Esophagus muscularis mucosa (tissue), 4 donors: ENCODE measurements around the gene RRAD. TPM values are rescaled to one million over a fixed set of nuclear protein-coding genes. Genes with fewer than 3 reads are reported as not detected.
"Not testable (repeated sequence)": the region's sequence is repeated elsewhere in the genome, so short reads cannot be mapped to it uniquely, and the experiment has no call there.

ENCODE experiments used
- DNase-seq: peaks from one replicate; pipeline ENCODE4 v3.0.0-alpha.2; 2017; ENCODE audit errors: extremely low spot score
- H3K27ac ChIP-seq, 4 donors: fragments of 200-600 bp; sonication (generic); replicated peaks in 1 of 4; 1 replicate in 3 of 4; 2 replicates in 1 of 4; pipeline ENCODE4 v1.5.1; 2016 to 2019; ENCODE audit warnings: mild to moderate bottlenecking in 1 of 4
- H3K27me3 ChIP-seq, 4 donors: fragments of 200-600 bp; sonication (generic); one replicate each; pipeline versions ENCODE4 v1.5.1 to v1.6.0; 2016 to 2019
- H3K36me3 ChIP-seq, 4 donors: fragments of 200-600 bp; sonication (generic); one replicate each; pipeline ENCODE4 v1.5.1; 2016 to 2019
- H3K4me1 ChIP-seq, 4 donors: fragments of 200-600 bp; sonication (generic); one replicate each; pipeline ENCODE4 v1.5.1; 2016 to 2019
- H3K4me3 ChIP-seq, 4 donors: fragments of 200-600 bp; sonication (generic); 1 replicate in 2 of 4; 2 replicates in 2 of 4; pipeline ENCODE4 v1.5.1; 2016 to 2019; ENCODE audit warnings: mild to moderate bottlenecking in 4 of 4, moderate library complexity in 1 of 4
- H3K9me3 ChIP-seq, 4 donors: fragments of 200-600 bp; sonication (generic); 1 replicate in 3 of 4; 2 replicates in 1 of 4; pipeline ENCODE4 v1.5.1; 2016 to 2019
- EP300 ChIP-seq: sonication (generic); formaldehyde crosslinking; IDR thresholded peaks from one replicate; pipeline ENCODE4 v1.6.1; 2017; ENCODE audit warnings: antibody characterized with exemption
- POLR2A ChIP-seq: fragments of 450-650 bp; IDR thresholded peaks from one replicate; pipeline ENCODE4 v1.6.1; 2017; ENCODE audit warnings: antibody characterized with exemption, moderate library complexity, mild to moderate bottlenecking, low read depth
- POLR2AphosphoS5 ChIP-seq, 2 donors: sonication (generic); formaldehyde crosslinking; IDR thresholded peaks; one replicate each; pipeline ENCODE4 v1.6.1; 2017; ENCODE audit warnings: antibody characterized with exemption in 2 of 2
- WGBS: methylation state at CpG from one replicate; pipeline ENCODE4 v1.1.5; 2018; 5-methylcytosine and 5-hydroxymethylcytosine counted together
- intact Hi-C: fragments of 100-400 bp; cut with DNase I; formaldehyde crosslinking; loops from one replicate; pipeline ENCODE4 v1.15.1; 2023
- total RNA-seq, 4 donors: library from RNA; depleted of rRNA; stranded (reverse); fragments of >200 nt; gene quantifications; one replicate each; pipeline versions ENCODE4 v1.1.0 to v1.2.1, GENCODE V29; 2016
- TF ChIP-seq, protein P1 (sequence below), 3 experiments: fragments of 200-600 bp in 2 of 3; fragments of 450-650 bp in 1 of 3; sonication (generic) in 2 of 3; IDR thresholded peaks; one replicate each; pipeline ENCODE4 v1.5.1; 2017 to 2019; ENCODE audit warnings: antibody characterized with exemption in 3 of 3, mild to moderate bottlenecking in 2 of 3, moderate library complexity in 1 of 3

Gene RRAD
- total RNA-seq, 4 donors from 2014 or later, result 36.4 to 64.9 (median 55.4) TPM

- Histone ChIP-seq H3K27ac (peak overlapping the region in 1 of 4 donors; percentile 23), H3K9me3 (no peaks in the 10 kb centered on the region), H3K4me3 (peak overlapping the region; percentile 46 to 64 (median 60)), H3K36me3 (peaks cover 13 to 19% (median 16%) of the 10 kb centered on the region in 4 donors), H3K27me3 (peaks cover 0 to 23% (median 0%) of the 10 kb centered on the region in 4 donors), H3K4me1 (peaks cover 16 to 25% (median 22%) of the 10 kb centered on the region in 4 donors)
- peak; percentile 96 for DNase-seq
- intact Hi-C loops, result no loop called here
- no peak for TF ChIP-seq EP300
- peak; percentile 41 for TF ChIP-seq POLR2A
- TF ChIP-seq, protein P1, sequence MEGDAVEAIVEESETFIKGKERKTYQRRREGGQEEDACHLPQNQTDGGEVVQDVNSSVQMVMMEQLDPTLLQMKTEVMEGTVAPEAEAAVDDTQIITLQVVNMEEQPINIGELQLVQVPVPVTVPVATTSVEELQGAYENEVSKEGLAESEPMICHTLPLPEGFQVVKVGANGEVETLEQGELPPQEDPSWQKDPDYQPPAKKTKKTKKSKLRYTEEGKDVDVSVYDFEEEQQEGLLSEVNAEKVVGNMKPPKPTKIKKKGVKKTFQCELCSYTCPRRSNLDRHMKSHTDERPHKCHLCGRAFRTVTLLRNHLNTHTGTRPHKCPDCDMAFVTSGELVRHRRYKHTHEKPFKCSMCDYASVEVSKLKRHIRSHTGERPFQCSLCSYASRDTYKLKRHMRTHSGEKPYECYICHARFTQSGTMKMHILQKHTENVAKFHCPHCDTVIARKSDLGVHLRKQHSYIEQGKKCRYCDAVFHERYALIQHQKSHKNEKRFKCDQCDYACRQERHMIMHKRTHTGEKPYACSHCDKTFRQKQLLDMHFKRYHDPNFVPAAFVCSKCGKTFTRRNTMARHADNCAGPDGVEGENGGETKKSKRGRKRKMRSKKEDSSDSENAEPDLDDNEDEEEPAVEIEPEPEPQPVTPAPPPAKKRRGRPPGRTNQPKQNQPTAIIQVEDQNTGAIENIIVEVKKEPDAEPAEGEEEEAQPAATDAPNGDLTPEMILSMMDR (IDR thresholded peaks at IDR 0.05), result peak in 2 of 3 experiments; percentile 92 to 94
- peak in 1 of 2 donors; percentile 56 for TF ChIP-seq POLR2AphosphoS5 (IDR thresholded peaks at IDR 0.05)
- WGBS, result under 1% methylated on average over 20 of the region's 23 CpGs
Measured at GRCh38 chr16:66947302-66948065, 22.1 kb upstream of the RRAD start.

DNA sequence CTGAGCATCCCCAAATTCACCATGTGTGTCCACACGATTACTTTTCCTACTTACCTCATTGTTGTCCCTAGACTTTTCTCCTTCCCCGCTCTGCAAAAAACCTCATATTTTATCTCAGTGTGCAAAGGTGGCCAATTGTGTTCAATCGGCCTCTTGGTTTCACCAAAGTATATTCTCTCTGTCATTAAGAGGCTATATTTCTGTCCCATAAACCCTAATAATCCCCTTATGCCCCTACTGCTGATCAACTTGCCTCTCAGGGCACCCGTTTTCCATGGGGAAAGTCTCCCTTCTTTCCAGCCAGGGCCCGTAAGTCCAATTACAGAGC lies 21.6 kb upstream of the RRAD start:
- TF ChIP-seq, protein P1 (IDR thresholded peaks at IDR 0.05), result no peak
- TF ChIP-seq POLR2AphosphoS5 (IDR thresholded peaks at IDR 0.05), result no peak
- TF ChIP-seq EP300, result no peak
- no peak for TF ChIP-seq POLR2A
- Histone ChIP-seq H3K27me3 (peaks cover 0 to 18% (median 0%) of the 10 kb centered on the region in 4 donors), H3K4me1 (peaks cover 16 to 25% (median 22%) of the 10 kb centered on the region in 4 donors), H3K4me3 (no peak overlapping the region), H3K36me3 (peaks cover 19 to 25% (median 22%) of the 10 kb centered on the region in 4 donors), H3K27ac (peak overlapping the region in 1 of 4 donors; percentile 23), H3K9me3 (no peaks in the 10 kb centered on the region)
- 20% methylated on average over 5 of the region's 5 CpGs for WGBS
- DNase-seq, result no peak
- intact Hi-C loops, result no loop called here

- Histone ChIP-seq H3K27ac (peak overlapping the region in 1 of 4 donors; percentile 23), H3K9me3 (no peaks in the 10 kb centered on the region), H3K4me1 (peaks cover 16 to 25% (median 22%) of the 10 kb centered on the region in 4 donors), H3K27me3 (peaks cover 0 to 18% (median 0%) of the 10 kb centered on the region in 4 donors), H3K4me3 (no peak overlapping the region), H3K36me3 (peaks cover 23 to 29% (median 26%) of the 10 kb centered on the region in 4 donors)
- intact Hi-C loops, result no loop called here
- DNase-seq, result no peak
- 81% methylated on average over 7 of the region's 7 CpGs for WGBS
- TF ChIP-seq POLR2A (no peak), EP300 (no peak), POLR2AphosphoS5 (IDR thresholded peaks at IDR 0.05) (no peak)
- TF ChIP-seq, protein P1 (IDR thresholded peaks at IDR 0.05), result no peak
Measured at GRCh38 chr16:66946541-66946940, 21.2 kb upstream of the RRAD start.

DNA sequence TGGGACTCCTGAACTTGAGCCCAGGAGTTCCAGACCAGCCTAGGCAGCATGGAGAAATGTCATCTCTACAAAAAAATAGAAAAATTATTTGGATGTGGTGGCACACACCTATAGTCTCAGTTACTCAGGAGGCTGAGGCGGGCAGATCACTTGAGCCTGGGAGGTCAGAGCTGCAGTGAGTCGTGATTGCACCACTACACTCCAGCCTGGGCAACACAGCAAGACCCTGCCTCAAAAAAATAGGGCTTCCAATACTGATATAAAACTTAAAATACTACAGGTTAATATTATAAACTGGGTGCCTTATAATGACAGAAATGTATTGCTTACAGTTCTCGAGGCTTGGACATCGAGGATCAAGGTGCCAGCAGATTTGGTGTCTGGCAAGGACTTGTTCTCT lies 20.6 kb upstream of the RRAD start:
- peaks cover 29 to 35% (median 32%) of the 10 kb centered on the region in 4 donors for H3K36me3 ChIP-seq
- WGBS, result 87% methylated on average over 4 of the region's 4 CpGs
- intact Hi-C loops, result no loop called here
- peaks cover 0 to 16% (median 0%) of the 10 kb centered on the region in 4 donors for H3K27me3 ChIP-seq
- H3K4me1 ChIP-seq, result peaks cover 16 to 25% (median 22%) of the 10 kb centered on the region in 4 donors
- TF ChIP-seq, protein P1 (IDR thresholded peaks at IDR 0.05), result no peak
- TF ChIP-seq POLR2AphosphoS5 (IDR thresholded peaks at IDR 0.05) (no peak), POLR2A (no peak), EP300 (no peak)
- no peak for DNase-seq
- no peaks in the 10 kb centered on the region for H3K9me3 ChIP-seq
- H3K4me3 ChIP-seq, result no peak overlapping the region
- H3K27ac ChIP-seq, result no peak overlapping the region

GRCh38 chr16:66944971-66945370 lies 19.6 kb upstream of the RRAD start:
- Histone ChIP-seq H3K27me3 (peaks cover 0 to 10% (median 0%) of the 10 kb centered on the region in 4 donors), H3K4me1 (peaks cover 16 to 25% (median 22%) of the 10 kb centered on the region in 4 donors), H3K36me3 (peaks cover 39 to 45% (median 42%) of the 10 kb centered on the region in 4 donors)
- DNase-seq, intact Hi-C loops, H3K27ac ChIP-seq, H3K9me3 ChIP-seq, H3K4me3 ChIP-seq: not testable (repeated sequence)
- WGBS, result 88% methylated on average over 9 of the region's 9 CpGs
